ENCODE results near the gene PLCL1.

The PLCL1 gene

DNA sequence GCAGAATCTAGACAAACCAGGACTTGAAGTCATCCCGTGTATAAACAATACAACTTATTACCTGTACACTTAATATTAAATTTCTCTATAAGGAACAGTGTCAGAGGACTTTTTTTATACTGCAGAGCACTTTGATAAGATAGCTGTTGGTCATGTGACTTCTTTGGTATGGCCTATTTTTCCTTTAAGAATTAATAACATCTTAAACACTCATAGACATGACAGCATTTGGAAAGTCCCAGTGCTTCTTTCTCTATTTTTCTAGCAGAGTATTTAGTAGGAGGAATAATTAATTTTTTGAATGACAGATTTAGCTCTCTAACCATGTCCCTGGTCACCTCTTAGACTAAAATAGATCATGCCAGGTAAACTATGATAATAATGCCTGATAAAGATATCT, 59.4 kb downstream of the PLCL1 start:
- Histone ChIP-seq H3K9ac (ENCODE audit: low read length) (no peak overlapping the region), H3F3A (ENCODE audit: insufficient read depth, low read length) (no peaks in the 10 kb centered on the region), H3K27me3 (ENCODE audit: insufficient read depth, low read length) (no peaks in the 10 kb centered on the region), H4K20me1 (ENCODE audit: insufficient read depth, low read length) (no peaks in the 10 kb centered on the region), H3K4me1 (ENCODE audit: insufficient read depth, low read length, severe bottlenecking) (no peaks in the 10 kb centered on the region), H3K4me2 (ENCODE audit: low read length) (no peak overlapping the region), H3K79me2 (ENCODE audit: insufficient read depth, low read length) (no peaks in the 10 kb centered on the region), H3K4me3 (ENCODE audit: low read depth, low read length, poor library complexity, severe bottlenecking) (no peak overlapping the region), H3K27ac (ENCODE audit: low read depth, low read length, poor library complexity, severe bottlenecking) (no peak overlapping the region), H3K36me3 (ENCODE audit: insufficient read depth, low read length) (no peaks in the 10 kb centered on the region), H3K9me3 (ENCODE audit: low read length) (no peaks in the 10 kb centered on the region), H2AFZ (ENCODE audit: low read length) (no peak overlapping the region), H3K9me2 (ENCODE audit: low read depth, low read length) (no peaks in the 10 kb centered on the region)
- TF ChIP-seq, protein P1, sequence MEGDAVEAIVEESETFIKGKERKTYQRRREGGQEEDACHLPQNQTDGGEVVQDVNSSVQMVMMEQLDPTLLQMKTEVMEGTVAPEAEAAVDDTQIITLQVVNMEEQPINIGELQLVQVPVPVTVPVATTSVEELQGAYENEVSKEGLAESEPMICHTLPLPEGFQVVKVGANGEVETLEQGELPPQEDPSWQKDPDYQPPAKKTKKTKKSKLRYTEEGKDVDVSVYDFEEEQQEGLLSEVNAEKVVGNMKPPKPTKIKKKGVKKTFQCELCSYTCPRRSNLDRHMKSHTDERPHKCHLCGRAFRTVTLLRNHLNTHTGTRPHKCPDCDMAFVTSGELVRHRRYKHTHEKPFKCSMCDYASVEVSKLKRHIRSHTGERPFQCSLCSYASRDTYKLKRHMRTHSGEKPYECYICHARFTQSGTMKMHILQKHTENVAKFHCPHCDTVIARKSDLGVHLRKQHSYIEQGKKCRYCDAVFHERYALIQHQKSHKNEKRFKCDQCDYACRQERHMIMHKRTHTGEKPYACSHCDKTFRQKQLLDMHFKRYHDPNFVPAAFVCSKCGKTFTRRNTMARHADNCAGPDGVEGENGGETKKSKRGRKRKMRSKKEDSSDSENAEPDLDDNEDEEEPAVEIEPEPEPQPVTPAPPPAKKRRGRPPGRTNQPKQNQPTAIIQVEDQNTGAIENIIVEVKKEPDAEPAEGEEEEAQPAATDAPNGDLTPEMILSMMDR (IDR thresholded peaks at IDR 0.05; ENCODE audit: low read length), result no peak
- no peak for TF ChIP-seq EZH2 (IDR thresholded peaks at IDR 0.05; ENCODE audit: borderline replicate concordance, low read length)

DNA sequence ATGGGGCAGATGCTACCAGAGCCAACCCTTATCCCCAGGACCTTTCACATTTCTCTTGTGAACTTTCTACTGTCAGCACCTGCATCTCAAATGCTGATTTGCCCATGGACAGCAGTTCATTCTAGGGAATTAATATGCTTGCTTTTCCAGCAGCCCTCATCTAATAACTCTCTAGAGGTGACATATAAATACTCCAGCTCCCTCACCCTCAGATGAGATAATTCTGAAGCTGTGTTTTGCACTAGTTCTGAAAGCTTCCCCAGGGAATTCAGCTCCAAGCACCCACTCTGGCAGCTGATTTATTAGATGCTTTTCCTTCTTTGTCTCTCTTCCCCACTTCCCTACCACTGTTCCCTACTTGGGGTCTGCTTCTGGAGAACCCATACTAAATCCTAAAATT, 62.1 kb downstream of the PLCL1 start:
- TF ChIP-seq EZH2 (IDR thresholded peaks at IDR 0.05; ENCODE audit: borderline replicate concordance, low read length), result no peak
- TF ChIP-seq, protein P1 (IDR thresholded peaks at IDR 0.05; ENCODE audit: low read length), result no peak
- no peaks in the 10 kb centered on the region for H3F3A ChIP-seq (ENCODE audit: insufficient read depth, low read length)

DNA sequence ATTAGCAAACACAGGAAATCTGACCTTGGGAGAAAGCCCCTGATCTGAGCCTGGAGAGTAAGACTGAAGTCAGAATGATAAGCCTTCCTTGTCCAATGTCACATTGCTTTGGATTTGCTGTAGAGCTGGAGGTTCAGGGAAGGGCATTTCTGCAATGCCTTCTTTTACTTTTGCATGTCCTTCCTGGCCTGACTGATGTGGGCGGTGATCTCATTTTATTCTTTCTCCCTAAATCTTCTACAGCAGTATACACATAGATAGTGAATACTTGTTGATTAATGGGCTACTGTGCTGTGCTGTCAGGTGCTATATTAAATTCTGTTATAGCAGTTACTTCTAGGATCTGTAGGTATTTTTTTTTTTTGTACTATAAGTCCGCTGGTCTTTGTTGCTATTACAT, 62.6 kb downstream of the PLCL1 start:
- no peaks in the 10 kb centered on the region for H3K9me3 ChIP-seq (ENCODE audit: low read length)
- H3K9ac ChIP-seq (ENCODE audit: low read length), result no peak overlapping the region
- H3K27me3 ChIP-seq (ENCODE audit: insufficient read depth, low read length), result no peaks in the 10 kb centered on the region
- no peaks in the 10 kb centered on the region for H3K36me3 ChIP-seq (ENCODE audit: insufficient read depth, low read length)
- H3K27ac ChIP-seq (ENCODE audit: low read depth, low read length, poor library complexity, severe bottlenecking), result no peak overlapping the region
- no peaks in the 10 kb centered on the region for H3K4me1 ChIP-seq (ENCODE audit: insufficient read depth, low read length, severe bottlenecking)
- H3K4me2 ChIP-seq (ENCODE audit: low read length), result no peak overlapping the region
- no peak overlapping the region for H3K4me3 ChIP-seq (ENCODE audit: low read depth, low read length, poor library complexity, severe bottlenecking)
- TF ChIP-seq, protein P1 (IDR thresholded peaks at IDR 0.05; ENCODE audit: low read length), result no peak
- H3K79me2 ChIP-seq (ENCODE audit: insufficient read depth, low read length), result no peaks in the 10 kb centered on the region
- H4K20me1 ChIP-seq (ENCODE audit: insufficient read depth, low read length), result no peaks in the 10 kb centered on the region
- no peak overlapping the region for H2AFZ ChIP-seq (ENCODE audit: low read length)
- H3F3A ChIP-seq (ENCODE audit: insufficient read depth, low read length), result no peaks in the 10 kb centered on the region
- no peaks in the 10 kb centered on the region for H3K9me2 ChIP-seq (ENCODE audit: low read depth, low read length)

More for the DNA sequence above, 62.1 kb downstream of the PLCL1 start:
- Histone ChIP-seq H3K9me3 (ENCODE audit: low read length) (no peaks in the 10 kb centered on the region), H3K27me3 (ENCODE audit: insufficient read depth, low read length) (no peaks in the 10 kb centered on the region), H3K4me1 (ENCODE audit: insufficient read depth, low read length, severe bottlenecking) (no peaks in the 10 kb centered on the region), H3K4me2 (ENCODE audit: low read length) (no peak overlapping the region), H3K9ac (ENCODE audit: low read length) (no peak overlapping the region), H3K79me2 (ENCODE audit: insufficient read depth, low read length) (no peaks in the 10 kb centered on the region), H4K20me1 (ENCODE audit: insufficient read depth, low read length) (no peaks in the 10 kb centered on the region), H3K36me3 (ENCODE audit: insufficient read depth, low read length) (no peaks in the 10 kb centered on the region), H3K27ac (ENCODE audit: low read depth, low read length, poor library complexity, severe bottlenecking) (no peak overlapping the region), H2AFZ (ENCODE audit: low read length) (no peak overlapping the region), H3K4me3 (ENCODE audit: low read depth, low read length, poor library complexity, severe bottlenecking) (no peak overlapping the region), H3K9me2 (ENCODE audit: low read depth, low read length) (no peaks in the 10 kb centered on the region)
